MM.1S (cell line): ENCODE measurements around the gene CUTA.
A peak's percentile ranks its signal among the peaks of the same experiment; 100 is the strongest.

Experiments used
- DNase-seq: peaks from one replicate; pipeline ENCODE4 v3.0.0-alpha.2; 2015
- H2AFZ ChIP-seq: fragments of 300-600 bp; sonication (generic); 2 replicates; pipeline ENCODE4 v1.6.0; 2016; ENCODE audit warnings: antibody characterized with exemption, low read length
- H3F3A ChIP-seq: fragments of 300-600 bp; sonication (generic); 2 replicates; pipeline ENCODE4 v1.6.1; 2016; ENCODE audit warnings: mild to moderate bottlenecking, antibody characterized with exemption, low read length, moderate library complexity, mixed read lengths; ENCODE audit not compliant: insufficient read depth
- H3K27ac ChIP-seq: fragments of 300-600 bp; sonication (generic); 2 replicates; pipeline ENCODE4 v1.5.1; 2016; ENCODE audit warnings: mild to moderate bottlenecking, low read length
- H3K27me3 ChIP-seq: fragments of 300-600 bp; sonication (generic); replicated peaks from 2 replicates; pipeline ENCODE4 v1.6.0; 2016; ENCODE audit warnings: low read length; ENCODE audit not compliant: insufficient read depth
- H3K36me3 ChIP-seq: fragments of 300-600 bp; sonication (generic); replicated peaks from 2 replicates; pipeline ENCODE4 v1.6.1; 2016; ENCODE audit warnings: mild to moderate bottlenecking, low read length, mixed read lengths; ENCODE audit not compliant: insufficient read depth
- H3K4me1 ChIP-seq: fragments of 300-600 bp; sonication (generic); 2 replicates; pipeline ENCODE4 v1.6.1; 2016; ENCODE audit warnings: low read length, mixed read lengths
- H3K4me2 ChIP-seq: fragments of 300-600 bp; sonication (generic); 2 replicates; pipeline ENCODE4 v1.6.0; 2016; ENCODE audit warnings: low read depth, low read length
- H3K4me3 ChIP-seq: fragments of 300-600 bp; sonication (generic); 2 replicates; pipeline ENCODE4 v1.5.1; 2016; ENCODE audit warnings: low read length, mixed read lengths
- H3K79me2 ChIP-seq: fragments of 300-600 bp; sonication (generic); 2 replicates; pipeline ENCODE4 v1.6.1; 2016; ENCODE audit warnings: mixed run types, low read length, mixed read lengths
- H3K9ac ChIP-seq: fragments of 300-600 bp; sonication (generic); 2 replicates; pipeline ENCODE4 v1.6.1; 2016; ENCODE audit warnings: low read length, mixed read lengths
- H3K9me2 ChIP-seq: fragments of 300-600 bp; sonication (generic); replicated peaks from 2 replicates; pipeline ENCODE4 v1.6.1; 2016; ENCODE audit warnings: mild to moderate bottlenecking, low read length, mixed read lengths; ENCODE audit not compliant: insufficient read depth
- H3K9me3 ChIP-seq: fragments of 300-600 bp; sonication (generic); replicated peaks from 2 replicates; pipeline ENCODE4 v1.6.1; 2016; ENCODE audit warnings: mild to moderate bottlenecking, low read length, mixed read lengths; ENCODE audit not compliant: insufficient read depth
- H4K20me1 ChIP-seq: fragments of 300-600 bp; sonication (generic); 2 replicates; pipeline ENCODE4 v1.6.1; 2016; ENCODE audit warnings: mild to moderate bottlenecking, low read length, moderate library complexity, mixed read lengths; ENCODE audit not compliant: insufficient read depth
- CTCF ChIP-seq: fragments of 300-600 bp; sonication (generic); IDR thresholded peaks from 2 replicates; pipeline ENCODE4 v1.5.1; 2016; ENCODE audit warnings: antibody characterized with exemption, low read length, mixed read lengths
- EZH2 ChIP-seq: fragments of 300-600 bp; sonication (generic); optimal IDR thresholded peaks from 2 replicates; pipeline ENCODE3; 2017; ENCODE audit warnings: low read depth, mild to moderate bottlenecking, antibody characterized with exemption, low read length, mixed read lengths
- EZH2phosphoT487 ChIP-seq: fragments of 300-600 bp; sonication (generic); IDR thresholded peaks from 2 replicates; pipeline ENCODE4 v1.6.1; 2018; ENCODE audit warnings: antibody characterized with exemption, low read length

Gene CUTA

GRCh38 chr6:33412140-33413009 lies 5.5 kb downstream of the CUTA start:
- Histone ChIP-seq H3F3A (peaks cover 38% of the 10 kb centered on the region), H3K9me3 (no peaks in the 10 kb centered on the region), H3K79me2 (peaks cover 33% of the 10 kb centered on the region), H3K27ac (no peak overlapping the region), H3K4me3 (no peak overlapping the region), H3K27me3 (no peaks in the 10 kb centered on the region), H3K9ac (no peak overlapping the region), H3K9me2 (no peaks in the 10 kb centered on the region), H4K20me1 (no peaks in the 10 kb centered on the region), H3K4me1 (peaks cover 12% of the 10 kb centered on the region), H3K36me3 (peaks cover 3% of the 10 kb centered on the region; the same call in 1 of the 2 replicates), H2AFZ (no peak overlapping the region), H3K4me2 (no peak overlapping the region; the same call in 1 of the 2 replicates)
- TF ChIP-seq EZH2phosphoT487 (no peak), CTCF (no peak), EZH2 (no peak)
- no peak for DNase-seq

- H3K27me3 ChIP-seq, result no peaks in the 10 kb centered on the region
- peak overlapping the region; percentile 78 for H3K9ac ChIP-seq
- H3K79me2 ChIP-seq, result peaks cover 27% of the 10 kb centered on the region
- TF ChIP-seq EZH2 (no peak), EZH2phosphoT487 (no peak)
- peaks cover 3% of the 10 kb centered on the region; the same call in 1 of the 2 replicates for H3K36me3 ChIP-seq
- no peaks in the 10 kb centered on the region for H3K9me2 ChIP-seq
- no peaks in the 10 kb centered on the region for H4K20me1 ChIP-seq
- H2AFZ ChIP-seq, result no peak overlapping the region
- peak overlapping the region; percentile 80 for H3K4me2 ChIP-seq
- no peak for DNase-seq
- H3K4me3 ChIP-seq, result peak overlapping the region; percentile 82
- no peak overlapping the region for H3K27ac ChIP-seq
- peaks cover 11% of the 10 kb centered on the region for H3K4me1 ChIP-seq
- H3F3A ChIP-seq, result peaks cover 39% of the 10 kb centered on the region
- no peaks in the 10 kb centered on the region for H3K9me3 ChIP-seq
Measured at GRCh38 chr6:33411632-33412005, 6.3 kb downstream of the CUTA start.

GRCh38 chr6:33410711-33411631 lies 6.9 kb downstream of the CUTA start, which contains the start of gene PHF1:
Gene PHF1 (plus strand): TSS chr6:33411014. CDS start chr6:33412264, 1,250 bp downstream.
- Histone ChIP-seq H3K4me1 (peaks cover 5% of the 10 kb centered on the region; the same call in 1 of the 2 replicates), H3K27ac (peak within 1 kb of the TSS; percentile 88), H4K20me1 (no peaks in the 10 kb centered on the region), H3K79me2 (peaks cover 27% of the 10 kb centered on the region), H3K9me3 (no peaks in the 10 kb centered on the region), H3K4me3 (peak within 1 kb of the TSS; percentile 82), H3K36me3 (peaks cover 5% of the 10 kb centered on the region; the same call in 1 of the 2 replicates), H3F3A (peaks cover 45% of the 10 kb centered on the region), H3K9me2 (no peaks in the 10 kb centered on the region), H3K4me2 (peak within 1 kb of the TSS; percentile 96), H3K9ac (peak within 1 kb of the TSS; percentile 86), H2AFZ (peak within 1 kb of the TSS; percentile 86), H3K27me3 (no peaks in the 10 kb centered on the region)
- TF ChIP-seq CTCF, result no peak
- no peak for TF ChIP-seq EZH2
- no peak for TF ChIP-seq EZH2phosphoT487
- no peak for DNase-seq
